ENCODE data around the gene TSPYL4. TPM values are rescaled to one million over a fixed set of nuclear protein-coding genes. Genes with fewer than 3 reads are reported as not detected.

The TSPYL4 gene
- total and polyA plus RNA-seq, 5 experiments from 2014 or later: 12.5 to 24.7 (median 19.4) TPM

DNA sequence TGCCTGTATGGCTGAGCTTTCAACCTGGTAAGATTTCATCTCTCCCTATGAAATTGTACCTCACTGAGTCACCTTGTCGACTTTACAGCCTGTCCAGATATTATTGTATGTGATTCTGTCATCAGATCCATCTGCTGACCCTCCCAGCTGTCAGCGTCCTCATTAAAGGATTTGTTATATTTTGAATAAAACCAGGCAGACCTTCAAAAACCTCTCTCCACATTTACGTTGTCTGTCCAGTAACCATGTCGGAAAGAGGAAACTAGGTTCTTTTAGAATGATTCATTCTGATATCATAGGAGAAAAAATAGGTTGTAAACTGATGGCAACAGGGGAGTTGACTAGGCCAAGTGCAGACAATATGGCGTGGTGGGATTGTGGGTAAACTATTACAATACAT lies 38.5 kb downstream of the TSPYL4 start:
- H3K4me1 Mint-ChIP-seq: peaks cover 0 to 5% (median 3%) of the 10 kb centered on the region in 4 donors
- H3K9me3 Mint-ChIP-seq: no peaks in the 10 kb centered on the region
- no peak for DNase-seq
- H3K4me3 Mint-ChIP-seq: no peak overlapping the region
- ATAC-seq: no peak
- no peaks in the 10 kb centered on the region for H3K27me3 Mint-ChIP-seq
- peak overlapping the region in 2 of 10 donors; percentile 18 to 71 for H3K27ac Mint-ChIP-seq
- peaks cover 0 to 1% (median 0%) of the 10 kb centered on the region in 3 donors for H3K36me3 Mint-ChIP-seq
- POLR2A ChIA-PET: no interaction called here

DNA sequence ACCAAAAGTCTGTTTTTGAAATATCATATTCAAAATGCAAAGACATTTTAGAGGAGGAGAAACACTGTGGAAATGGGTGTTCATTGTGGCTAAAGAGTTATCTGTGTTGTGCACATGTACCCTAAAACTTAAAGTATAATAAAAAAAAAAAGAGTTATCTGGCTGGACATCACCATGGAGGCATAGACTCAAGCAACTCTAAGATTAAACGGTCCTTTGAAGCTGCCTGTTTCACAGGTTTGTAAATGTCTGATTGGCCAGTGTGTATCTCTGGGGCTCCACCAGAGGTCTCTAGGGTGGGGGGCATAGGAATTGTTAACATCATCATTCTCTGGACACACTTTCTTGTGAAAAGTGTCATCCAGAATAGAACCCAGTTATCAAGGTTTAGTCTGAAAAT lies 39.2 kb downstream of the TSPYL4 start:
- DNase-seq (no peak), ATAC-seq (no peak)
- Mint-ChIP-seq H3K27ac (peak overlapping the region in 1 of 10 donors; percentile 1), H3K27me3 (no peaks in the 10 kb centered on the region), H3K9me3 (no peaks in the 10 kb centered on the region), H3K4me3 (no peak overlapping the region), H3K36me3 (peaks cover 0 to 1% (median 0%) of the 10 kb centered on the region in 3 donors), H3K4me1 (peaks cover 0 to 5% (median 3%) of the 10 kb centered on the region in 4 donors)
- POLR2A ChIA-PET: no interaction called here

DNA sequence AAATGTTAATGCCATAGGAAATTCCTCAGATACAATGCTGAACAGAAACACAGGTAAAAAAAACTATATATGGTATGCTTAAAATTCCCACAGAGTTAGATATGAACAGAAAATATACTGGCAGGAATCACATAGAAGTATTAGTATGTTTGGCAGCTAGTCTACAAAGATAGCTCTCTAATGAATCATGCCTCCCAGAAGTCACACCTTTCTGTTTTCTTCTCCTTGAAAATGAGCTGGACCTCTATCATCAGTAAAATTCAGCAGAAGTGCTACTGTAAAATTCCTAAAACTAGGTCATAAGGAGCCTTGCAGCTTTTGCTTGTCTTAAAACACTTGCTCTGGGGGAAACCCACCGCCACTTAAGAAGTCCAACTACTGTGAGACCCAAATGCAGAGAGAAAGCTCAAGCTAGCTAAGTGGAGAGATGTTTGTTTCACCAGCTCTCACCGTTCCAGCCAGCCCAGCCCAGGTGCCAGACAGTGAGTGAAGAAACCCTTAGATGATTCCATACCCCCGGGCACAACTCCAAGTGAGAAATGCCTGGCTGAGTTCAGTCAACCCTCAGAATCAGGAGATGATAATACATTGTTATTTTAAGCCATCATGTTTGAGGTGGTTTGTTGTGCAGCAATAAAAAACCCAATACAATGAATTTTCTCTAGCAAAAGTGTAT lies 43.0 kb downstream of the TSPYL4 start:
- Mint-ChIP-seq H3K27me3 (no peaks in the 10 kb centered on the region), H3K4me1 (no peaks in the 10 kb centered on the region), H3K9me3 (no peaks in the 10 kb centered on the region), H3K4me3 (no peak overlapping the region), H3K36me3 (peaks cover 0 to 1% (median 0%) of the 10 kb centered on the region in 3 donors), H3K27ac (peak overlapping the region in 1 of 10 donors; percentile 41)
- no peak for ATAC-seq
- POLR2A ChIA-PET: no interaction called here
- DNase-seq: no peak

- H3K27ac Mint-ChIP-seq: no peak overlapping the region
- POLR2A ChIA-PET: no interaction called here
- no peaks in the 10 kb centered on the region for H3K27me3 Mint-ChIP-seq
- H3K4me3 Mint-ChIP-seq: no peak overlapping the region
- H3K9me3 Mint-ChIP-seq: no peaks in the 10 kb centered on the region
- ATAC-seq (no peak), DNase-seq (no peak)
- H3K36me3 Mint-ChIP-seq: peaks cover 0 to 1% (median 0%) of the 10 kb centered on the region in 3 donors
- no peaks in the 10 kb centered on the region for H3K4me1 Mint-ChIP-seq
Observed at GRCh38 chr6:116210316-116210715, 43.6 kb downstream of the TSPYL4 start.

DNA sequence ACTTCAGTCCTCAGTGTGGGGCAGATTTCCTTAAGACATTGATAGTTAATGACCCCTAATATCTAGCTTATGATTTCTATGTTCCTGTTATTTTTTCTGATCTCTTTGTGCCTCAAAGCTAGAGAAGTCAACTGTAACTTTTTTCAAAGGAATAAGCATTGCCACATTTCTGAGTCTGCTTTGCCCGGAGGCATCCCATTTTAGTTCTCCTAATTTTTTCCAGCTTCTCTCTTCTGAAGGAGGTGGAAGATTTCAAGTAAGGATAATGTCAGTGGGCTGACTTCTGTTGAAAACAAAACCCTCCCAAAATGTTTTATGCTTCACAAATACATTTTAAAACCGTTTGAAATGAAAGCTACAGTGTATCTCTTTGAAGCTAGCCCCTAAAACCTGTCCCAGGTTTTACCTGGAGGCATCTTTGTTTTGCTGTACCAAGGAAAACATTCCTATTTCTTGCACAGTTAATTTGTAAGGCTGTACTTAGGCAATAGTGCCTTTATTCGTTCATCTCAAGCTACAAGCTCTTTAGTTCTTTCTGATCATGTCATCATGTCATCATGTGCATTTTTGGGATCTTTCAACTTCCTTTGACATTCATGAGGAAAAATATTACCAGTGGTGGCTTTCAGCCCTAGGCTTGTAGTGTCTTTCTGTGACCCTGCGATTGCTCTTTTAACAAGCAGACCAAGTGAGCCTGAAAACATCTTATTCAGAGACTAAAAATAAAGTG lies 45.7 kb downstream of the TSPYL4 start:
- Mint-ChIP-seq H3K27ac (no peak overlapping the region), H3K9me3 (no peaks in the 10 kb centered on the region), H3K4me1 (peaks cover 0 to 2% (median 0%) of the 10 kb centered on the region in 4 donors), H3K36me3 (no peaks in the 10 kb centered on the region), H3K4me3 (no peak overlapping the region), H3K27me3 (no peaks in the 10 kb centered on the region)
- DNase-seq: no peak
- ATAC-seq: no peak
- POLR2A ChIA-PET: no interaction called here

DNA sequence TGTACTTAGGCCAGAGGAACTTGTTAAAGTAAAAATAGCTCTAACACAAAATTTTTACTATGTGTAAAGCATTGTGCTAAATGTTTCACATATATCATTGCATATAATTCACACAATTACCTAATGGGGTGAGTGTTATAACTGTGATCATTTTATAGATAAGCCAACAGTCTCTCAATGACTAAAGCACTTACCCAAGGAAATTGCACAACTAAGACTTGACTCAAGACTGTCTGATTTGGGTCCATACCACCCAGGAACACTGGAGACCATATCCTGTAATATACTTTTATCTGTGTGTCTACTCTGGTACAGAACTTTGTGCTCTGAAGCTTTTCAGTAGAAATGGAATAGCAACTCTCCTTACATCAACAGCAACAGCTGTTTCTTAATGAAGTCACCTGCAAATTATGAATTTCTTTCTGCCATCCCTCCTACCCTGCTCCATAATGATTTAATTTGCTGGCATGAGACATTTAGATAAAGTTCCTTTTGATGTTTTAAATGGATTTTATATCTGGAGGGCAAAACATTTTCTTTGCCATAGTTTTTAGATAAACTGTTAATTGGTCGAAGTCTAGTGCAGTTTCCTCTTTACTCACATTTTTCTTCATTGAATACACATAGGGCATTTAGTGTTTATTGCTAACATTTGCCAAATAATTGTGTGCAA lies 47.5 kb downstream of the TSPYL4 start:
- Mint-ChIP-seq H3K9me3 (no peaks in the 10 kb centered on the region), H3K27ac (peak overlapping the region in 1 of 10 donors; percentile 8), H3K4me1 (peaks cover 0 to 2% (median 0%) of the 10 kb centered on the region in 4 donors), H3K4me3 (no peak overlapping the region), H3K36me3 (no peaks in the 10 kb centered on the region), H3K27me3 (no peaks in the 10 kb centered on the region)
- POLR2A ChIA-PET: no interaction called here
- ATAC-seq (no peak), DNase-seq (no peak)

GRCh38 chr6:116205281-116205680 lies 48.6 kb downstream of the TSPYL4 start:
- Mint-ChIP-seq H3K4me1 (peaks cover 0 to 2% (median 0%) of the 10 kb centered on the region in 4 donors), H3K27me3 (no peaks in the 10 kb centered on the region), H3K27ac (no peak overlapping the region), H3K36me3 (no peaks in the 10 kb centered on the region), H3K4me3 (no peak overlapping the region), H3K9me3 (no peaks in the 10 kb centered on the region)
- ATAC-seq (no peak), DNase-seq (no peak)
- POLR2A ChIA-PET: no interaction called here

DNA sequence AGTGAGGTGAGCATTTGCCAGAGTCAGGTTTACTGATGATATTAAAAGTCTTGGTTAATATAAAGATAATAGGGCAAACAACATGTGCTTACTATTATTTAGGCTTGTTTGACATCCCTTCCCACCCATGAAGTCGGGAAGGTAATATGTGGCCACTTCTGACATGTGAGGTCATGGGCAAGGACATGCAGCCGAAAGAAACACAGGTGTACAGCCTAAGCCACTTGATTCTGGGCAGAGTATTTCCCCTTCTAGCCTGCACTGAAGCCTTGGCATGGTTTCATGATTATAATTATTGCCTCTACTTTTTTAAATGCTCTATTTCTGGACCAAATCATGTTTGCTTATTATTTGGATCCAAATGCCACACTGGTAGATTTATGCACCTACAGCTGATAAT lies 52.3 kb downstream of the TSPYL4 start:
- Mint-ChIP-seq H3K4me1 (peaks cover 0 to 8% (median 4%) of the 10 kb centered on the region in 4 donors), H3K27me3 (no peaks in the 10 kb centered on the region), H3K4me3 (no peak overlapping the region), H3K9me3 (no peaks in the 10 kb centered on the region), H3K36me3 (peaks cover 0 to 19% (median 3%) of the 10 kb centered on the region in 3 donors), H3K27ac (no peak overlapping the region)
- ATAC-seq (no peak), DNase-seq (no peak)
- POLR2A ChIA-PET: no interaction called here

DNA sequence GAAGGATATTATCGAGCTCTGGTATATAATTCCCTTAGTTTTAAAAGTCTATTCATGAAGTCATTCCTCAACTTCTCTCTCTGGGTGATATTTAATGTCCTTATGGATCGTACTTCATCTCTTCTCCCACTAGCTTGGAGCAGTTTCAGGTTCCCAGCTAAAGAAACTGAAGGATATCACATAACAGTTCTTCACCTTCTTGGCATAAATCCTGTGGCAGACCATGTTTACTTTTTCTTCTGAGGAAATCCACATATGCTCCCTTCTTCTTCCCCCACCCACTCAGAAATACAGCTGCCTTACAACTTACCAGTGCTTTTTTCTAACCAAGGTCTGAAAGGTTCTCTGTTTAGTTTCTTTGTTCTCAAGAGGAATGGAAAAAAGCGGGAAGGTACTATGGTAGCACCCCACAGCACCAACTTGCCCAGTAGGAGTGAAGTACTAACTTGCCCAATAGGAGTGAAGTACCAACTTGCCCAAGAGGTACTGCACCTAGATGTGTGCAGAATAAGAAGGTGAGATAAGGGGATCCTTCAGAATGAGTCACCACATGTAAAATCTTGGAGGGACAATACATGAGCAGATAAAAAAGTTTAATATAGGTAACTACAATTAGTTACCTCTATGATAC lies 53.1 kb downstream of the TSPYL4 start:
- Mint-ChIP-seq H3K4me1 (peaks cover 0 to 9% (median 4%) of the 10 kb centered on the region in 4 donors), H3K9me3 (no peaks in the 10 kb centered on the region), H3K27me3 (no peaks in the 10 kb centered on the region), H3K4me3 (no peak overlapping the region), H3K27ac (no peak overlapping the region), H3K36me3 (peaks cover 0 to 23% (median 4%) of the 10 kb centered on the region in 3 donors)
- no peak for ATAC-seq
- no peak for DNase-seq
- POLR2A ChIA-PET: no interaction called here

Other genes with a start within 250 kb of the TSPYL4 start
- gene FRK, start 193.2 kb downstream of the TSPYL4 start, total RNA-seq: under 1 TPM in 1 of 2 experiments, not detected in 1; 0.08 TPM
- gene FRK, start 193.2 kb downstream of the TSPYL4 start, polyA plus RNA-seq: under 1 TPM in 1 of 3 donors, not detected in 2; 0.01 TPM
- gene NT5DC1, start 153.2 kb downstream of the TSPYL4 start, total RNA-seq: 10 to 100 TPM; 47.8 to 48.8 TPM
- 10 to 100 TPM; 61.2 to 84.2 (median 67.2) TPM for gene NT5DC1, start 153.2 kb downstream of the TSPYL4 start, polyA plus RNA-seq
- not detected for gene COL10A1, start 127.9 kb downstream of the TSPYL4 start, total RNA-seq
- under 1 TPM in 2 of 3 donors, not detected in 1; 0.18 to 0.22 TPM for gene COL10A1, start 127.9 kb downstream of the TSPYL4 start, polyA plus RNA-seq
- gene TSPYL1, start 25.9 kb upstream of the TSPYL4 start, total RNA-seq: 100 to 1,000 TPM; 104 to 106 TPM
- gene TSPYL1, start 25.9 kb upstream of the TSPYL4 start, polyA plus RNA-seq: 10 to 100 TPM; 28.2 to 49.1 (median 36.7) TPM
- gene DSE, start 116.9 kb upstream of the TSPYL4 start, total RNA-seq: 1 to 10 TPM; 6.4 to 9.3 TPM
- 1 to 10 TPM; 3.9 to 4.9 (median 4.0) TPM for gene DSE, start 116.9 kb upstream of the TSPYL4 start, polyA plus RNA-seq
- 1 to 10 TPM; 1.2 to 4.8 TPM for gene CALHM6, start 207.3 kb upstream of the TSPYL4 start, total RNA-seq
- 10 to 100 TPM in 2 of 3 donors, 1 to 10 TPM in 1; 5.3 to 49.3 (median 13.5) TPM for gene CALHM6, start 207.3 kb upstream of the TSPYL4 start, polyA plus RNA-seq

All from naive thymus-derived CD8-positive, alpha-beta T cell (primary cell).